ENCODE measurements around the gene TGIF2. TPM values are rescaled to one million over a fixed set of nuclear protein-coding genes. Genes with fewer than 3 reads are reported as not detected.

The TGIF2 gene
- total and polyA plus RNA-seq, 9 of the 15 experiments (the other 6 are each of a cell fraction or from before 2014, with no cell fraction given) = 6.8 to 27.8 (median 15.7) TPM

DNA sequence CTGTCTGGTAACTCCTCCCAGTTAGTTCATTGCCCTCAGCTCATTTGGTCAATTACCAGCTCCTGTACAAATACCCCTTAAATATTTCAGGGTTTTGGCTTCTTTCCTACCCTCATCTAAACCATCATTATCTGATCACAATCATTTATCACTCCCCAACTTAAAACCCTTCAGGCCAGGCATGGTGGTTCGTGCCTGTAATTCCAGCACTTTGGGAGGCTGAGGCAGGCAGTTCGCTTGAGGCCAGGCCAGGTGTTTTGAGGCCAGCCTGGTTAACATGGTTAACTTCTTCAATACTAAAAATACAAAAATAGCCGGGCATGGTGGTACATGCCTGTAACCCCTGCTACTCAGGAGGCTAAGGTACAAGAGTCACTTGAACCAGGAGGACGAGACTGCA lies 9.4 kb downstream of the TGIF2 start (continued):
- TF ChIP-seq, protein P1, sequence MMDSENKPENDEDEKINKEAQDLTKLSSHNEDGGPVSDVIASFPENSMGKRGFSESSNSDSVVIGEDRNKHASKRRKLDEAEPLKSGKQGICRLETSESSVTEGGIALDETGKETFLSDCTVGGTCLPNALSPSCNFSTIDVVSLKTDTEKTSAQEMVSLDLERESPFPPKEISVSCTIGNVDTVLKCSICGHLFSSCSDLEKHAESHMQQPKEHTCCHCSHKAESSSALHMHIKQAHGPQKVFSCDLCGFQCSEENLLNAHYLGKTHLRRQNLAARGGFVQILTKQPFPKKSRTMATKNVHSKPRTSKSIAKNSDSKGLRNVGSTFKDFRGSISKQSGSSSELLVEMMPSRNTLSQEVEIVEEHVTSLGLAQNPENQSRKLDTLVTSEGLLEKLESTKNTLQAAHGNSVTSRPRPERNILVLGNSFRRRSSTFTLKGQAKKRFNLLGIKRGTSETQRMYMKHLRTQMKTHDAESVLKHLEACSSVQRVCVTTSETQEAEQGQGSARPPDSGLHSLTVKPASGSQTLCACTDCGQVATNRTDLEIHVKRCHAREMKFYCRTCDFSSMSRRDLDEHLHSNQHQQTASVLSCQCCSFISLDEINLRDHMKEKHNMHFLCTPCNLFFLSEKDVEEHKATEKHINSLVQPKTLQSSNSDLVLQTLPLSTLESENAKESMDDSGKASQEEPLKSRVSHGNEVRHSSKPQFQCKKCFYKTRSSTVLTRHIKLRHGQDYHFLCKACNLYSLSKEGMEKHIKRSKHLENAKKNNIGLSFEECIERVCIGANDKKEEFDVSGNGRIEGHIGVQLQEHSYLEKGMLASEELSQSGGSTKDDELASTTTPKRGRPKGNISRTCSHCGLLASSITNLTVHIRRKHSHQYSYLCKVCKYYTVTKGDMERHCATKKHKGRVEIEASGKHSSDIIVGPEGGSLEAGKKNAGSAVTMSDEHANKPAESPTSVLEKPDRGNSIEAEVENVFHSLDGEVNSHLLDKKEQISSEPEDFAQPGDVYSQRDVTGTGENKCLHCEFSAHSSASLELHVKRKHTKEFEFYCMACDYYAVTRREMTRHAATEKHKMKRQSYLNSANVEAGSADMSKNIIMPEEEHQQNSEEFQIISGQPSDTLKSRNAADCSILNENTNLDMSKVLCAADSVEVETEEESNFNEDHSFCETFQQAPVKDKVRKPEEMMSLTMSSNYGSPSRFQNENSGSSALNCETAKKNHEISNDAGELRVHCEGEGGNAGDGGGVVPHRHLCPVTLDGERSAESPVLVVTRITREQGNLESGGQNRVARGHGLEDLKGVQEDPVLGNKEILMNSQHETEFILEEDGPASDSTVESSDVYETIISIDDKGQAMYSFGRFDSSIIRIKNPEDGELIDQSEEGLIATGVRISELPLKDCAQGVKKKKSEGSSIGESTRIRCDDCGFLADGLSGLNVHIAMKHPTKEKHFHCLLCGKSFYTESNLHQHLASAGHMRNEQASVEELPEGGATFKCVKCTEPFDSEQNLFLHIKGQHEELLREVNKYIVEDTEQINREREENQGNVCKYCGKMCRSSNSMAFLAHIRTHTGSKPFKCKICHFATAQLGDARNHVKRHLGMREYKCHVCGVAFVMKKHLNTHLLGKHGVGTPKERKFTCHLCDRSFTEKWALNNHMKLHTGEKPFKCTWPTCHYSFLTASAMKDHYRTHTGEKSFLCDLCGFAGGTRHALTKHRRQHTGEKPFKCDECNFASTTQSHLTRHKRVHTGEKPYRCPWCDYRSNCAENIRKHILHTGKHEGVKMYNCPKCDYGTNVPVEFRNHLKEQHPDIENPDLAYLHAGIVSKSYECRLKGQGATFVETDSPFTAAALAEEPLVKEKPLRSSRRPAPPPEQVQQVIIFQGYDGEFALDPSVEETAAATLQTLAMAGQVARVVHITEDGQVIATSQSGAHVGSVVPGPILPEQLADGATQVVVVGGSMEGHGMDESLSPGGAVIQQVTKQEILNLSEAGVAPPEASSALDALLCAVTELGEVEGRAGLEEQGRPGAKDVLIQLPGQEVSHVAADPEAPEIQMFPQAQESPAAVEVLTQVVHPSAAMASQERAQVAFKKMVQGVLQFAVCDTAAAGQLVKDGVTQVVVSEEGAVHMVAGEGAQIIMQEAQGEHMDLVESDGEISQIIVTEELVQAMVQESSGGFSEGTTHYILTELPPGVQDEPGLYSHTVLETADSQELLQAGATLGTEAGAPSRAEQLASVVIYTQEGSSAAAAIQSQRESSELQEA (IDR thresholded peaks at IDR 0.05; ENCODE audit: low read depth) = no peak
- TF ChIP-seq, protein P2, sequence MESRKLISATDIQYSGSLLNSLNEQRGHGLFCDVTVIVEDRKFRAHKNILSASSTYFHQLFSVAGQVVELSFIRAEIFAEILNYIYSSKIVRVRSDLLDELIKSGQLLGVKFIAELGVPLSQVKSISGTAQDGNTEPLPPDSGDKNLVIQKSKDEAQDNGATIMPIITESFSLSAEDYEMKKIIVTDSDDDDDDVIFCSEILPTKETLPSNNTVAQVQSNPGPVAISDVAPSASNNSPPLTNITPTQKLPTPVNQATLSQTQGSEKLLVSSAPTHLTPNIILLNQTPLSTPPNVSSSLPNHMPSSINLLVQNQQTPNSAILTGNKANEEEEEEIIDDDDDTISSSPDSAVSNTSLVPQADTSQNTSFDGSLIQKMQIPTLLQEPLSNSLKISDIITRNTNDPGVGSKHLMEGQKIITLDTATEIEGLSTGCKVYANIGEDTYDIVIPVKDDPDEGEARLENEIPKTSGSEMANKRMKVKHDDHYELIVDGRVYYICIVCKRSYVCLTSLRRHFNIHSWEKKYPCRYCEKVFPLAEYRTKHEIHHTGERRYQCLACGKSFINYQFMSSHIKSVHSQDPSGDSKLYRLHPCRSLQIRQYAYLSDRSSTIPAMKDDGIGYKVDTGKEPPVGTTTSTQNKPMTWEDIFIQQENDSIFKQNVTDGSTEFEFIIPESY (CRISPR knock-in tag; IDR thresholded peaks at IDR 0.05) = no peak
- TF ChIP-seq PHTF2 (CRISPR knock-in tag; IDR thresholded peaks at IDR 0.05) (no peak), MAFK (IDR thresholded peaks at IDR 0.05; ENCODE audit: low read length) (no peak), SMAD2 (IDR thresholded peaks at IDR 0.05; ENCODE audit: low read depth, low read length) (no peak), YBX1 (IDR thresholded peaks at IDR 0.05) (no peak), CC2D1A (IDR thresholded peaks at IDR 0.05) (no peak)
- TF ChIP-seq, protein P3, sequence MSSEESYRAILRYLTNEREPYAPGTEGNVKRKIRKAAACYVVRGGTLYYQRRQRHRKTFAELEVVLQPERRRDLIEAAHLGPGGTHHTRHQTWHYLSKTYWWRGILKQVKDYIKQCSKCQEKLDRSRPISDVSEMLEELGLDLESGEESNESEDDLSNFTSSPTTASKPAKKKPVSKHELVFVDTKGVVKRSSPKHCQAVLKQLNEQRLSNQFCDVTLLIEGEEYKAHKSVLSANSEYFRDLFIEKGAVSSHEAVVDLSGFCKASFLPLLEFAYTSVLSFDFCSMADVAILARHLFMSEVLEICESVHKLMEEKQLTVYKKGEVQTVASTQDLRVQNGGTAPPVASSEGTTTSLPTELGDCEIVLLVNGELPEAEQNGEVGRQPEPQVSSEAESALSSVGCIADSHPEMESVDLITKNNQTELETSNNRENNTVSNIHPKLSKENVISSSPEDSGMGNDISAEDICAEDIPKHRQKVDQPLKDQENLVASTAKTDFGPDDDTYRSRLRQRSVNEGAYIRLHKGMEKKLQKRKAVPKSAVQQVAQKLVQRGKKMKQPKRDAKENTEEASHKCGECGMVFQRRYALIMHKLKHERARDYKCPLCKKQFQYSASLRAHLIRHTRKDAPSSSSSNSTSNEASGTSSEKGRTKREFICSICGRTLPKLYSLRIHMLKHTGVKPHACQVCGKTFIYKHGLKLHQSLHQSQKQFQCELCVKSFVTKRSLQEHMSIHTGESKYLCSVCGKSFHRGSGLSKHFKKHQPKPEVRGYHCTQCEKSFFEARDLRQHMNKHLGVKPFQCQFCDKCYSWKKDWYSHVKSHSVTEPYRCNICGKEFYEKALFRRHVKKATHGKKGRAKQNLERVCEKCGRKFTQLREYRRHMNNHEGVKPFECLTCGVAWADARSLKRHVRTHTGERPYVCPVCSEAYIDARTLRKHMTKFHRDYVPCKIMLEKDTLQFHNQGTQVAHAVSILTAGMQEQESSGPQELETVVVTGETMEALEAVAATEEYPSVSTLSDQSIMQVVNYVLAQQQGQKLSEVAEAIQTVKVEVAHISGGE (CRISPR knock-in tag; IDR thresholded peaks at IDR 0.05) = no peak

All from K562 (cell line).